Measurements from ENCODE around the gene ENG.

- no peak for TF ChIP-seq CTCF (IDR thresholded peaks at IDR 0.05; ENCODE audit: borderline replicate concordance, extremely low read depth, low read length, poor library complexity, severe bottlenecking)
- TF ChIP-seq EZH2 (IDR thresholded peaks at IDR 0.05; ENCODE audit: borderline replicate concordance, low read depth, low read length, severe bottlenecking) = no peak
Observed at GRCh38 chr9:127769101-127769500, 85.4 kb downstream of the ENG start.

All from DND-41 (cell line).